Panc1 (cell line): Measurements from ENCODE around the gene C11orf87. TPM values are rescaled to one million over a fixed set of nuclear protein-coding genes. Genes with fewer than 3 reads are reported as not detected.

Experiments
- ATAC-seq: fragments of 200-7000 bp; cut with Tn5 transposase; 2 replicates; pipeline ENCODE4 v1.9.1; 2020; ENCODE audit warnings: mild to moderate bottlenecking, moderate library complexity
- BruUV-seq: library from RNA; stranded (reverse); fragments of 400-500 nt; replicated peaks from 2 replicates; lab custom pipeline; 2021; lab: Mats Ljungman, UMichigan
- CTCF ChIA-PET: fragments of 300-600 bp; sonication (Branson Sonifier 250); formaldehyde crosslinking; loops from one replicate; lab custom pipeline; 2022; ENCODE audit warnings: antibody characterized with exemption; lab: Charles Lee
- POLR2A ChIA-PET: fragments of 300-600 bp; sonication (Branson Sonifier 250); formaldehyde crosslinking; loops from one replicate; lab custom pipeline; 2022; ENCODE audit warnings: antibody characterized with exemption; lab: Charles Lee
- DNase-seq: peaks from one replicate; pipeline ENCODE4 v3.0.0-alpha.2; 2010; ENCODE audit warnings: low read depth, low spot score
- H3K27ac ChIP-seq: 2 replicates; pipeline ENCODE4 v1.5.1; 2011; ENCODE audit warnings: mild to moderate bottlenecking, low read length, inconsistent platforms
- H3K27me3 ChIP-seq: fragments of 200-500 bp; sonication (Bioruptor generic); 2 replicates; pipeline ENCODE4 v1.6.0; 2014; ENCODE audit warnings: low read length, inconsistent platforms; ENCODE audit not compliant: control insufficient read depth, insufficient read depth
- H3K36me3 ChIP-seq: fragments of 200-500 bp; sonication (Bioruptor generic); 2 replicates; pipeline ENCODE4 v1.5.1; 2014; ENCODE audit warnings: inconsistent platforms, mild to moderate bottlenecking, low read length, moderate library complexity; ENCODE audit not compliant: control insufficient read depth, insufficient read depth
- H3K4me1 ChIP-seq: 2 replicates; pipeline ENCODE4 v1.5.1; 2011; ENCODE audit warnings: inconsistent platforms, mild to moderate bottlenecking, low read length, moderate library complexity; ENCODE audit not compliant: control insufficient read depth, insufficient read depth
- H3K4me3 ChIP-seq, 2 experiments: 2 replicates each; pipeline ENCODE4 v1.5.1; 2011 to 2012; ENCODE audit warnings: low read depth in 2 of 2, low read length in 2 of 2, mild to moderate bottlenecking in 2 of 2, inconsistent platforms in 1 of 2, moderate library complexity in 1 of 2
- H3K9me3 ChIP-seq: fragments of 200-500 bp; sonication (Bioruptor generic); 2 replicates; pipeline ENCODE4 v1.5.1; 2014; ENCODE audit warnings: low read depth, mild to moderate bottlenecking, inconsistent platforms, low read length, moderate library complexity; ENCODE audit not compliant: control insufficient read depth, insufficient read depth
- CTCF ChIP-seq: fragments of 450-650 bp; IDR thresholded peaks from 2 replicates; pipeline ENCODE4 v1.5.1; 2017; ENCODE audit warnings: mild to moderate bottlenecking
- POLR2AphosphoS5 ChIP-seq: IDR thresholded peaks from 2 replicates; pipeline ENCODE4 v1.6.1; 2012; ENCODE audit warnings: mild to moderate bottlenecking, low read depth, low read length, moderate library complexity
- REST ChIP-seq, 2 experiments: IDR thresholded peaks; 2 replicates each; pipeline ENCODE4 v1.6.1; 2011 to 2012; ENCODE audit warnings: low read depth in 2 of 2, control low read depth in 1 of 2, low read length in 1 of 2, mild to moderate bottlenecking in 1 of 2, moderate library complexity in 1 of 2; ENCODE audit not compliant: insufficient read depth in 1 of 2
- SIN3A ChIP-seq: IDR thresholded peaks from 2 replicates; pipeline ENCODE4 v1.6.1; 2012; ENCODE audit warnings: low read depth, mild to moderate bottlenecking, low read length, moderate library complexity, borderline replicate concordance; ENCODE audit not compliant: insufficient read depth
- TCF7L2 ChIP-seq: IDR thresholded peaks from 2 replicates; pipeline ENCODE4 v1.6.1; 2011; ENCODE audit warnings: mild to moderate bottlenecking, low read depth, low read length, inconsistent platforms
- in situ Hi-C: cut with HindIII; loops from 2 replicates; pipeline ENCODE4 v1.10.0; 2016; ENCODE audit warnings: low sequenced_read_pairs, low pct_unique_long_range_greater_than_20kb
- intact Hi-C: fragments of 100-400 bp; cut with micrococcal nuclease; formaldehyde crosslinking; loops from one replicate; pipeline ENCODE4 v1.10.0; 2022; ENCODE audit not compliant: unreplicated experiment
- total RNA-seq: library from RNA; stranded (reverse); gene quantifications from one replicate; pipeline ENCODE4 v1.2.1, GENCODE V29; 2021; ENCODE audit not compliant: unreplicated experiment

C11orf87 gene
- total RNA-seq, 1 experiment from 2014 or later: not detected

DNA sequence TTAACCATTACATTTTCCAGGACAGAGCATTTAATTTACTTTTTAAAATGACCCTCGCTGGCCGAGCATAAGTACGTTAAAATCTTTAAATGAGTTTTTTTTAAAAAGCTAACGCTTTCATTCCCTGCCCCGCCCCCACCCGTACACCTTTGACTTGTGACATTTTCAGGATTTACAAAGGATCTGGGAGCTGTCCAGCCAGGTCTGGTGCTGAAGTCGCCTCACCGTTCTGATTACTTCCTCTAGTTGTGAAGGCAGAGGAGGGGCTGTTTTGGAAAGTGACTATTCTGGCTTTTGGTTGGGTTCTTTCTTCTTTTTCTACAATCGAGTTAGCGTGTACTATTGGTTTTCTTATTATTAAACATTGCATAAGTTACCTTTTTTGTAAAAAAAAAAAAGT is 2.9 kb downstream of the C11orf87 start:
- POLR2A ChIA-PET: no interaction called here
- in situ Hi-C loops: no loop called here
- no TSS peak for BruUV-seq

DNA sequence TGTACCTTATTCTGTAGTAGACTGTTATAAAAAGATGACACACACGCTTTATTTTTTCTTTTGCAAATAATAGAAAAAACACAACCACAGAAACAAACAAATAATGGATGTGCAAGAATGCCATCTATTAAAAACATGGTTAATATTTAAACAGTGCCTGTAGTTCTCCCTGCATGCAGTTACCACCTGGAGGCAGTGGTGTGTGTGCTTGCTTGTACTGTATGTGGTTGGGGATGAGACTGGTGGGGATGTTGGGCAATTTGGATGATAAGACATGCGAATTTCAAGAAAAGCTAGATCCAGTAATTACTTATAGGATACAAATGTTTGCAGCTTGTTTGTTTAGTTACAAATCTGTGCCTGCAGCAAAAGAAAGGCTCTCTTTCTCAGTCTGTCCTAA is 3.6 kb downstream of the C11orf87 start:
- H3K27me3 ChIP-seq: no peaks in the 10 kb centered on the region; the same call in 1 of the 2 replicates
- TF ChIP-seq SIN3A (no peak), REST (IDR thresholded peaks at IDR 0.05; ENCODE audit: insufficient read depth in 1 of 2, low read depth in 2 of 2, low read length in 1 of 2) (no peak), POLR2AphosphoS5 (no peak), TCF7L2 (no peak), CTCF (no peak)
- BruUV-seq: no TSS peak
- ATAC-seq (no peak), DNase-seq (no peak)
- no peaks in the 10 kb centered on the region for H3K4me1 ChIP-seq
- H3K27ac ChIP-seq: no peak overlapping the region
- in situ Hi-C loops: no loop called here
- ChIA-PET POLR2A (no interaction called here), CTCF (no interaction called here)
- intact Hi-C loops: no loop called here
- H3K9me3 ChIP-seq: no peaks in the 10 kb centered on the region
- no peak overlapping the region for H3K4me3 ChIP-seq
- H3K36me3 ChIP-seq: no peaks in the 10 kb centered on the region; the same call in 1 of the 2 replicates

More for the DNA sequence above, 2.9 kb downstream of the C11orf87 start:
- ATAC-seq (no peak), DNase-seq (no peak)
- TF ChIP-seq TCF7L2 (no peak), REST (IDR thresholded peaks at IDR 0.05; ENCODE audit: insufficient read depth in 1 of 2, low read depth in 2 of 2, low read length in 1 of 2) (peak; percentile 83 to 86)
- Histone ChIP-seq H3K4me1 (no peaks in the 10 kb centered on the region), H3K36me3 (no peaks in the 10 kb centered on the region; the same call in 1 of the 2 replicates), H3K27ac (no peak overlapping the region), H3K9me3 (no peaks in the 10 kb centered on the region), H3K27me3 (no peaks in the 10 kb centered on the region; the same call in 1 of the 2 replicates), H3K4me3 (no peak overlapping the region)
- CTCF ChIA-PET: no interaction called here
- intact Hi-C loops: no loop called here
